Keratinocyte (primary cell): ENCODE data around the gene ADAM15. TPM values are rescaled to one million over a fixed set of nuclear protein-coding genes. Genes with fewer than 3 reads are reported as not detected.

Source experiments
- DNase-seq: peaks from one replicate; pipeline ENCODE4 v3.0.0-alpha.2; 2011; ENCODE audit warnings: low read depth, missing footprints, low spot score
- FAIRE-seq: peaks from 2 replicates; lab custom pipeline; 2011; peaks lifted over from hg19 to GRCh38; lab: Jason Lieb, UNC
- H2AFZ ChIP-seq: 2 replicates; pipeline ENCODE4 v1.6.0; 2012; ENCODE audit warnings: low read length, control low read depth, inconsistent platforms; ENCODE audit not compliant: control insufficient read depth
- H3K27ac ChIP-seq: 2 replicates; pipeline ENCODE4 v1.5.1; 2011; ENCODE audit warnings: low read length; ENCODE audit not compliant: control insufficient read depth, insufficient read depth
- H3K27me3 ChIP-seq: 3 replicates; pipeline ENCODE4 v1.6.0; 2011; ENCODE audit warnings: low read length; ENCODE audit not compliant: control insufficient read depth, insufficient read depth; ENCODE audit errors: extremely low read depth
- H3K36me3 ChIP-seq, 2 experiments: 2 replicates in 1 of 2; 3 replicates in 1 of 2; pipeline ENCODE4 v1.5.1; 2011; ENCODE audit warnings: low read length in 2 of 2, mild to moderate bottlenecking in 1 of 2; ENCODE audit not compliant: control insufficient read depth in 2 of 2, insufficient read depth in 2 of 2; ENCODE audit errors: extremely low read depth in 1 of 2
- H3K4me1 ChIP-seq: 3 replicates; pipeline ENCODE4 v1.5.1; 2011; ENCODE audit warnings: low read length; ENCODE audit not compliant: control insufficient read depth, insufficient read depth; ENCODE audit errors: extremely low read depth
- H3K4me2 ChIP-seq: 3 replicates; pipeline ENCODE4 v1.6.0; 2011; ENCODE audit warnings: low read depth, low read length; ENCODE audit not compliant: control insufficient read depth, insufficient read depth; ENCODE audit errors: extremely low read depth
- H3K4me3 ChIP-seq, 3 experiments: fragments of 200-600 bp in 1 of 3; sonication (generic) in 1 of 3; 2 replicates in 2 of 3; 3 replicates in 1 of 3; pipeline ENCODE4 v1.5.1; 2011 to 2016; ENCODE audit warnings: low read length in 3 of 3, mild to moderate bottlenecking in 3 of 3, control low read depth in 2 of 3, inconsistent platforms in 1 of 3, low read depth in 1 of 3, mixed read lengths in 1 of 3, mixed run types in 1 of 3, moderate library complexity in 1 of 3; ENCODE audit not compliant: control insufficient read depth in 2 of 3, insufficient read depth in 2 of 3; ENCODE audit errors: extremely low read depth in 1 of 3
- H3K79me2 ChIP-seq: 2 replicates; pipeline ENCODE4 v1.6.0; 2012; ENCODE audit warnings: low read length; ENCODE audit not compliant: control insufficient read depth, insufficient read depth
- H3K9ac ChIP-seq: 3 replicates; pipeline ENCODE4 v1.6.0; 2011; ENCODE audit warnings: low read length; ENCODE audit not compliant: control insufficient read depth, insufficient read depth; ENCODE audit errors: extremely low read depth
- H3K9me1 ChIP-seq: 3 replicates; pipeline ENCODE4 v1.6.0; 2011; ENCODE audit warnings: low read length; ENCODE audit not compliant: control insufficient read depth, insufficient read depth; ENCODE audit errors: extremely low read depth
- H3K9me3 ChIP-seq: 2 replicates; pipeline ENCODE4 v1.5.1; 2012; ENCODE audit warnings: low read depth, low read length; ENCODE audit not compliant: control insufficient read depth
- H4K20me1 ChIP-seq: 3 replicates; pipeline ENCODE4 v1.6.0; 2011; ENCODE audit warnings: low read length; ENCODE audit not compliant: control insufficient read depth, insufficient read depth; ENCODE audit errors: extremely low read depth
- CTCF ChIP-seq, 3 experiments: IDR thresholded peaks in 1 of 3; conservative IDR thresholded peaks in 1 of 3; optimal IDR thresholded peaks in 1 of 3; 2 replicates in 2 of 3; 3 replicates in 1 of 3; pipeline versions ENCODE3 to v1.5.1; 2011; ENCODE audit warnings: low read length in 3 of 3, mild to moderate bottlenecking in 3 of 3, moderate library complexity in 2 of 3, control low read depth in 1 of 3, inconsistent platforms in 1 of 3; ENCODE audit not compliant: insufficient read depth in 2 of 3; ENCODE audit errors: extremely low read depth in 1 of 3
- EZH2 ChIP-seq: IDR thresholded peaks from one replicate; pipeline ENCODE4 v1.6.1; 2012; ENCODE audit warnings: inconsistent platforms, mild to moderate bottlenecking, low read length, moderate library complexity
- dilution Hi-C: fragments of 300-500 bp; cut with MboI; formaldehyde crosslinking; loops from one replicate; pipeline ENCODE4 v1.7.0; 2020; ENCODE audit warnings: low sequenced_read_pairs; ENCODE audit not compliant: extremely low pct_ligation_motif_present
- polyA plus RNA-seq, 5 experiments: library from polyadenylated mRNA; depleted of rRNA in 3 of 5; stranded (reverse) in 3 of 5; stranded (forward) in 1 of 5; unstranded in 1 of 5; fragments of >200 nt; gene quantifications; 1 replicate in 1 of 5; 2 replicates in 3 of 5; 3 replicates in 1 of 5; pipeline versions ENCODE4 v1.2.1 to v1.2.3, GENCODE V29; 2011 to 2012; ENCODE audit warnings: missing spikeins in 2 of 5, low read depth in 1 of 5, low replicate concordance in 1 of 5

ADAM15 gene
- polyA plus RNA-seq, 1 donor (not counting 4 experiments of a cell fraction or from before 2014, with no cell fraction given): 131 TPM

GRCh38 chr1:155076371-155076770 is 25.3 kb downstream of the ADAM15 start:
- Histone ChIP-seq H3K4me3 (no peak overlapping the region), H3K9me1 (no peaks in the 10 kb centered on the region), H3K4me1 (peaks cover 39% of the 10 kb centered on the region), H3K4me2 (no peak overlapping the region), H4K20me1 (no peaks in the 10 kb centered on the region), H3K27me3 (peaks cover 24% of the 10 kb centered on the region), H3K27ac (no peak overlapping the region), H3K9me3 (no peaks in the 10 kb centered on the region), H3K79me2 (no peaks in the 10 kb centered on the region), H3K9ac (no peak overlapping the region), H3K36me3 (no peaks in the 10 kb centered on the region), H2AFZ (no peak overlapping the region)
- TF ChIP-seq EZH2 (no peak), CTCF (optimal IDR thresholded peaks at IDR 0.05 in 1 of 3, IDR thresholded peaks at IDR 0.05 in 1 of 3, conservative IDR thresholded peaks at IDR 0.05 in 1 of 3; ENCODE audit: extremely low read depth in 1 of 3, insufficient read depth in 2 of 3, low read length in 3 of 3) (no peak)
- DNase-seq: no peak
- dilution Hi-C loops: no loop called here
- no peak for FAIRE-seq

DNA sequence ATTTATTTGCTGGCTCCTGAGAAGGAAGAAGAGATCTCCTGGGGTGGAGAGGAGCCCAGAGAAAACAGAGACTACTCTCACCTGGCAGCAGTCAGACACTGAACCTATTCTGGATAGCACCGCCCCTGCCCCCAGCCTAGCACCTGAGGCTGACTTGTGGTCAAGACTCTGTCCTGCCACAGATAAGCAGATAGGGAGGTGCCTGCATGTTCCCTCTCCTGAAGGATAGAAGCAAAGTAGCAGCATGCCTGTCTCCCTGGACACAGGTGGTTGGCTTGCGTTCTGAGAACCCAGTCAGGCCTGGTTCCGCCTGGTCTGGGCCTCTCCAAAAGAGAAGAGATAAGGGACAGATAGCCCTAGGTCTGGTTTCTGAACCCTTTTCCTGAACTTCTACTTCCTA is 26.2 kb downstream of the ADAM15 start:
- H3K27ac ChIP-seq: no peak overlapping the region
- no peak overlapping the region for H2AFZ ChIP-seq
- TF ChIP-seq EZH2 (no peak), CTCF (optimal IDR thresholded peaks at IDR 0.05 in 1 of 3, IDR thresholded peaks at IDR 0.05 in 1 of 3, conservative IDR thresholded peaks at IDR 0.05 in 1 of 3; ENCODE audit: extremely low read depth in 1 of 3, insufficient read depth in 2 of 3, low read length in 3 of 3) (no peak)
- no peaks in the 10 kb centered on the region for H3K9me3 ChIP-seq
- H3K9ac ChIP-seq: no peak overlapping the region
- H4K20me1 ChIP-seq: no peaks in the 10 kb centered on the region
- H3K4me3 ChIP-seq: no peak overlapping the region
- DNase-seq: no peak
- H3K36me3 ChIP-seq: no peaks in the 10 kb centered on the region
- no peaks in the 10 kb centered on the region for H3K79me2 ChIP-seq
- dilution Hi-C loops: no loop called here
- H3K9me1 ChIP-seq: no peaks in the 10 kb centered on the region
- H3K4me2 ChIP-seq: no peak overlapping the region
- H3K4me1 ChIP-seq: peaks cover 43% of the 10 kb centered on the region
- H3K27me3 ChIP-seq: peaks cover 34% of the 10 kb centered on the region
- no peak for FAIRE-seq
